Stomach smooth muscle (tissue), 2 donors: ENCODE results near the gene TAOK3.

ENCODE experiments used
- H3K27ac ChIP-seq: one replicate; pipeline ENCODE4 v1.7.0; 2013; ENCODE audit warnings: mild to moderate bottlenecking, low read length, inconsistent platforms
- H3K27me3 ChIP-seq, 2 donors: one replicate each; pipeline ENCODE4 v1.7.0; 2013; ENCODE audit warnings: low read length in 2 of 2; ENCODE audit not compliant: insufficient read depth in 2 of 2, control insufficient read depth in 1 of 2
- H3K36me3 ChIP-seq, 2 donors: one replicate each; pipeline ENCODE4 v1.7.0; 2013; ENCODE audit warnings: low read length in 2 of 2; ENCODE audit not compliant: control insufficient read depth in 2 of 2, insufficient read depth in 2 of 2
- H3K4me1 ChIP-seq: one replicate; pipeline ENCODE4 v1.7.0; 2013; ENCODE audit warnings: low read length; ENCODE audit not compliant: control insufficient read depth, insufficient read depth
- H3K4me3 ChIP-seq, 2 donors: one replicate each; pipeline ENCODE4 v1.7.0; 2013; ENCODE audit warnings: low read length in 2 of 2
- H3K9ac ChIP-seq, 2 donors: one replicate each; pipeline ENCODE4 v1.7.0; 2013; ENCODE audit warnings: low read length in 2 of 2, mild to moderate bottlenecking in 1 of 2
- H3K9me3 ChIP-seq, 2 donors: one replicate each; pipeline ENCODE4 v1.7.0; 2013; ENCODE audit warnings: low read length in 2 of 2; ENCODE audit not compliant: control insufficient read depth in 2 of 2
- donor health status: healthy.
- donor health status: Pancreatic carcinoma.

TAOK3 gene

DNA sequence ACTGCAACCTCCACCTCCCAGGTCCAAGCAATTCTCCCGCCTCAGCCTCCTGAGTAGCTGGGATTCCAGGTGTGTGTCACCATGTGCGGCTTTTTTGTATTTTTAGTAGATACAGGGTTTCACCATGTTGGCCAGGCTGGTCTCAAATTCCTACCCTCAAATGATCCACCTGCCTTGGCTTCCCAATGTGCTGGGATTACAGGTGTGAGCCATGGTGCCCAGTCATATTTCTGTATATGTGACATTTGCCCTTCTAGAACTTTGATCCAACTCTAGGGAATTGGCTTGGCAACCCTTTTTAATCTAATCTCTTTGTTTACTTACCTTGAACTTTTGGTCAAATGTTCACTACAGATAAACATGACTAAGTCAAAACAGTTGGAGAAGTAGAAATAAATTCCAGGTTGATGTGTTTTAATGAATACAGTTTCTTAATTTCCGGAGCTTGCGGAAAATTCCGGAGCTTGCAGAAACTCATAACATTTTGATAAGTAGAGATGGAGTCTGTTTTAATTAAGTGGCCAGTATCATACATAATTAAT lies 248.3 kb downstream of the TAOK3 start:
- no peak overlapping the region for H3K4me3 ChIP-seq
- no peak overlapping the region for H3K27ac ChIP-seq
- H3K9ac ChIP-seq: no peak overlapping the region
- peaks cover 4% of the 10 kb centered on the region for H3K4me1 ChIP-seq
- H3K27me3 ChIP-seq: no peaks in the 10 kb centered on the region
- no peaks in the 10 kb centered on the region for H3K9me3 ChIP-seq
- no peaks in the 10 kb centered on the region for H3K36me3 ChIP-seq

DNA sequence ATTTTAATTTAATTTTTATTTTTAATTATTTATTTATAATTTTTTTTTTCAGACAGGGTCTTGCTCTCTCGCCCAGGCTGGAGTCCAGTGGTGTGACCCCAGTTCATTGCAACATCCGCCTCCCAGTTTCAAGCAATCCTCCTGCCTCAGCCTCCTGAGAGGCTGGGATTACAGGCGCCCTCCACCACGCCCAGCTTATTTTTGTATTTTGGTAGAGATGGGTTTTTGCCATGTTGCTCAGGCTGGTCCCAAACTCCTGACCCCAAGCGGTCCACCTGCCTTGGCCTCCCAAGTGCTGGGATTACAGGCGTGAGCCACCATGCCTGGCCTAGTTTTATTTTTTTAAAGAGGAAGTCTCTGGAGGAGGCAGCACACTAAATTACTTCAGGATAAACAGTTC lies 250.4 kb downstream of the TAOK3 start:
- H3K27ac ChIP-seq: no peak overlapping the region
- H3K36me3 ChIP-seq: no peaks in the 10 kb centered on the region
- no peaks in the 10 kb centered on the region for H3K27me3 ChIP-seq
- no peak overlapping the region for H3K4me3 ChIP-seq
- no peaks in the 10 kb centered on the region for H3K9me3 ChIP-seq
- H3K9ac ChIP-seq: no peak overlapping the region
- peaks cover 4% of the 10 kb centered on the region for H3K4me1 ChIP-seq

DNA sequence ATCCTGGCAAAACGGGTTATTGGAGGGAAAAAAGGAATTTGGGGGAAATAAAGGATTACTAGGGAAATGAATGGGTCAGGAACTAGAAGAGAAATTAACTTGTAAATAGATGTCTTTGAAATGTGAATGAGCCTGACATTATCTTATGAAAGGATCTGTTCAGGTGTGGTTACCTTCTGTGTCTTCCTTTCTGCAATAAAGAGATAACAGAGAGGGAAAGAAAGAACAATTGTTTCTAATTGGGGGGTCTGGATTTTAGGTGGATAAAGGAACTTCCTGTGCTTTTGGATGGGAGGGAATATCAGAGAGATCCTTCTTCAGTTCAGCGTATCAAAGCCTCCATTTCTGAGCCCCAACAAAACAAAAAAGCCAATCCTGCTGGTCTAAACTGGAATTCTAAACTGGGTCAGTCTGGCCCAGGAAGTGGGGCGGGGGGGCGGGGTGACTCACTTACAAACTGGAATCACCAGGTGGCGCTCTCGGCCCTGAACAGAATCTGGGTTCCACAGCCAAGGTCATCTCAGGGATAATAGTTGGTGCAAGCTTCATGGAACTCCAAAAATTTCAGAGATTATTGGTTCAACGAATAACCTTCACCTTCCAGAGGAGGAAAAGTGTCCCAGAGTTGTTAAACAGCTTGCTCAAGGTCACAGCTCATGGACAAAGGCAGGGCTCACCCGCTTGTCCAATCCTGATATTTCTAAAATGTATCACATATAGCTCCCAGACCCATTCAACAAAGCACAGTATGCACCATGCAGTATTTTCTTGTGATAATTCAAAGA lies 251.9 kb downstream of the TAOK3 start:
- Histone ChIP-seq H3K9ac (no peak overlapping the region), H3K27me3 (no peaks in the 10 kb centered on the region), H3K27ac (no peak overlapping the region), H3K36me3 (peaks cover 0 to 2% of the 10 kb centered on the region in 2 donors), H3K9me3 (no peaks in the 10 kb centered on the region), H3K4me3 (no peak overlapping the region), H3K4me1 (peaks cover 4% of the 10 kb centered on the region)

DNA sequence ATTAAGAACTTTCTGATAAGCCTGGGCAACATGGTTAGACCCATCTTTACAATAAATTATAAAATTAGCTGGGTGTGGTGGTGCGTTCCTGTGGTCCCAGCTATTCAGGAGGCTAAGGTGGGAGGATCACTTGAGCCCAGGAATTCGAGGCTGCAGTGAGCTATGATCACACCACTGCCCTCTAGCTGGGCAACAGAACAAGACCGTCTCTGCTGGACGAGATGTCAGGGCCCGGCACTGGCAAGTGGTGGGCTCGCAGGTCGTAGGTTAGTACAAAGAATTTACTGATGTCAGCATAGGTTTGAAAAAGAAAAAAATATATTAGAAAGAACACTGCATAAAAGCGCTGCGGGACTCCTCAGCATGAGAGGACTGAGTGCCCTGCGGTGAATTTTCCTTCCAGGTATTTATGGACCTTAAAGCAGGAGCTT lies 253.2 kb downstream of the TAOK3 start:
- H3K9ac ChIP-seq: no peak overlapping the region
- peaks cover 0 to 6% of the 10 kb centered on the region in 2 donors for H3K36me3 ChIP-seq
- no peaks in the 10 kb centered on the region for H3K27me3 ChIP-seq
- no peaks in the 10 kb centered on the region for H3K9me3 ChIP-seq
- H3K4me1 ChIP-seq: peaks cover 4% of the 10 kb centered on the region
- no peak overlapping the region for H3K4me3 ChIP-seq
- no peak overlapping the region for H3K27ac ChIP-seq

DNA sequence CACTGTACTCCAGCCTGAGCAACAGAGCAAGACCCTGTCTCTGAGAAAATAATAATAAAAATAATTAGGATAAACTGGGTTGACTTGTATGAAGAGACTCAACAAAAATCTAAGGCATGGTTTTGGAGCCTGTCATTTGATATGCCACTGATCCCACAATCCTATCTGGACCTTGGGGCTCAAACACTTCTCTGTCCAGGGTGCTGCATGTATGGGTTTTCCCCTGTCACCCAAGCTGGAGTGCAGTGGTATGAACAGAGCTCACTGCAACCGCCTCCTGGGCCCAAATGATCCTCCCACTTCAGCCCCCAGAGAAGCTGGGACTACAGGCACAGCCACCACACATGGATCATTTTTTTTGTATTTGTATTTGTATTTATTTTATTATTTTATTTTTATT lies 263.6 kb downstream of the TAOK3 start:
- H3K9ac ChIP-seq: no peak overlapping the region
- H3K27ac ChIP-seq: no peak overlapping the region
- no peak overlapping the region for H3K4me3 ChIP-seq
- H3K4me1 ChIP-seq: peaks cover 4% of the 10 kb centered on the region
- no peaks in the 10 kb centered on the region for H3K27me3 ChIP-seq
- no peaks in the 10 kb centered on the region for H3K9me3 ChIP-seq
- no peaks in the 10 kb centered on the region for H3K36me3 ChIP-seq

DNA sequence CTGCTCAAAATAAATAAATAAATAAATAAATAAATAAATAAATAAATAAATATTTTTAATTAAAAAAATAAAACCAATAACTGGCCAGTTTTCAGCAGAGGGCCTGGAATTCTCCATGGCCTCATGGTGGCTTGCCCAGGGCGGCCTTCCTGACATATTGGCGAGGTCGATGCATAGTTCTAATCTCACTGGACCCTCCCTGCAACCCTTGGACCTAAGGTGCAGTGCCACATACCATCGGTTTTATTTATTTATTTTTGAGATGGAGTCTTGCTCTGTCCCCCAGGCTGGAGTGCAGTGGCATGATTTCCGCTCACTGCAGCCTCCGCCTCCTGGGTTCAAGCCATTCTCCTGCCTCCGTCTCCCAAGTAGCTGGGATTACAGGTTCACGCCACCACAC lies 265.0 kb downstream of the TAOK3 start:
- H3K27me3 ChIP-seq: no peaks in the 10 kb centered on the region
- no peak overlapping the region for H3K9ac ChIP-seq
- H3K9me3 ChIP-seq: no peaks in the 10 kb centered on the region
- H3K36me3 ChIP-seq: no peaks in the 10 kb centered on the region
- no peak overlapping the region for H3K27ac ChIP-seq
- peaks cover 9% of the 10 kb centered on the region for H3K4me1 ChIP-seq
- no peak overlapping the region for H3K4me3 ChIP-seq

DNA sequence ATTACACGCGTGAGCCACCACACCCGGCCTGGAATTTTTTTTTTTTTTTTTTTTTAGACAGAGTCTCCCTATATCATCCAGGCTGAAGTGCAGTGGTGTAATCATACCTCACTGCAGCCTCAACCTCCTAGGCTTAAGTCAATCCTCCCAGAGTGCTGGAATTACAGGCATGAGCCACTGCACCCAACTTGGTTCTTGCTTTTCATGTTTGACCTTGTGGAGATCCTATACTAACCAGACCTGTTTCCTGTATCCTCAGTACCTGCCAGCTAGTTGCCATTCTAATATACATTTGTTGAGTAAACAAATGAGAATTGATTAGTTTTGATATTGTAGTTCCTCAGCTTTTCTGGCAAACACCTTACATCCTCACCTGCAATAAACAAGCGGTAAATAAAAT lies 265.7 kb downstream of the TAOK3 start:
- no peaks in the 10 kb centered on the region for H3K9me3 ChIP-seq
- peaks cover 9% of the 10 kb centered on the region for H3K4me1 ChIP-seq
- no peak overlapping the region for H3K27ac ChIP-seq
- no peak overlapping the region for H3K9ac ChIP-seq
- no peak overlapping the region for H3K4me3 ChIP-seq
- H3K36me3 ChIP-seq: no peaks in the 10 kb centered on the region
- H3K27me3 ChIP-seq: no peaks in the 10 kb centered on the region

DNA sequence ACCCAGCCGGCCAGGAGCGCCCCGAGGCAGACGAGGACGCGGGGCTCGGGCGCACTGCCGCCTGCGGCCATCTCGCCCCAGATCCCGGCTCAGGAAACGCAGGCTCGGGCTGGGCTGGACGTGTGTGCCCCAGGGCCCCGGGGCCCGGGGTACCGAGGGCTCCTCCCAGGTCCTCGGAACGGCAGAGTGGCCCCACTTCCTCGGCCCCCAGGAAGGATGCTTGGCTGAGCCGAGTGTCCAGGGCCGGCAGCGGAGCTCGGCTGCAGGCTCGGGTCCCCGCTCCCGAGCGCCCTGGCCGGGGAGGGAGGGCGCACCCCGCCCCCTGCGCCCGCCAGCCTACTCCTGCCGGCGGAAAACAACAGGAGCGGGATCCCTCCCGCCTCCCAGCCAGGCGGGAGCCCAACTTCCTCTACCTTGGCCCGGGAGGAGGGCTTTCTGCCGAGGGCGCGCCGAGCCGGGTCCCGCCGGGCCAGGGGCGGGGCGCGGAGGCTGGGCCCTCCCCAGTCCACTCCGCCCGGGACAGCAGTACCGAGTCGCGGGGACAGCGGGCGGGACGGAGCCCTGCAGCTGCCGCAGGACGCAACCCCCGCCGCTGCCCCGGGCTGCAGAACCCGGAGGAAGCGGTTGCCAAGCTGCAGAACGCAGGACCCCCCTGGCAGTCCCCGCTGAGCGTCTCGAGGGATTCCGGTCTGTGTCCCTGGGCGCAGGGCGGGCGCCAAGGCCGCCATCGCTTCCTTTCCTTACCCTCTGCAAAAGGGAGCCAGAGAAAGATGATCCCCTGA lies 268.9 kb downstream of the TAOK3 start, which contains the start of gene VSIG10:
Gene VSIG10, minus strand, starts transcription at position 411 of the 782 bp plus-strand sequence. Its CDS starts 340 bp downstream, at position 71.
- Histone ChIP-seq H3K36me3 (no peaks in the 10 kb centered on the region), H3K4me3 (peak within 1 kb of the TSS; percentile 75 to 84), H3K27me3 (no peaks in the 10 kb centered on the region), H3K4me1 (peaks cover 9% of the 10 kb centered on the region), H3K9me3 (no peaks in the 10 kb centered on the region), H3K27ac (peak within 1 kb of the TSS; percentile 18), H3K9ac (peak within 1 kb of the TSS; percentile 46 to 62)

DNA sequence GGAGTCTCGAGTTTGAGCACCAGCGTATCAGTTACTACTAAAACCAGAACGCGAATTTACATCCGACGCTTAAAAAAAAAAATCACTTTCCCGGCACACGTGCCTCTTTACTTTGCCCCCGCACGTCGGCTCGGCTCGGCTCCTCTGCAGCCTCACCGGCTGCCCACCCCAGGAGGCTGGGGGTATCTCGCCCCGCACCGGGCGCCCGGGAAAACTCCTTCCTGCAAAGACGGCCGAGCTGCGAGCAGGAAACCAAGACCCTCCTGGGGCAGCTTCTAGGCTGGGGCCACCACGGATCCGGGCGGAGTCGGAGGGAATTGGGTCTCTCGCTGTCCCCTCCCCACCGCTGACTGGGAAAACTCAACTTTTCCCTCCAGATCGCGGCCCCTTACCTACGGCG lies 269.5 kb downstream of the TAOK3 start:
- no peaks in the 10 kb centered on the region for H3K9me3 ChIP-seq
- H3K4me1 ChIP-seq: peaks cover 9% of the 10 kb centered on the region
- peak overlapping the region; percentile 75 to 84 for H3K4me3 ChIP-seq
- peak overlapping the region; percentile 18 for H3K27ac ChIP-seq
- H3K27me3 ChIP-seq: no peaks in the 10 kb centered on the region
- H3K9ac ChIP-seq: peak overlapping the region; percentile 46 to 62
- no peaks in the 10 kb centered on the region for H3K36me3 ChIP-seq

DNA sequence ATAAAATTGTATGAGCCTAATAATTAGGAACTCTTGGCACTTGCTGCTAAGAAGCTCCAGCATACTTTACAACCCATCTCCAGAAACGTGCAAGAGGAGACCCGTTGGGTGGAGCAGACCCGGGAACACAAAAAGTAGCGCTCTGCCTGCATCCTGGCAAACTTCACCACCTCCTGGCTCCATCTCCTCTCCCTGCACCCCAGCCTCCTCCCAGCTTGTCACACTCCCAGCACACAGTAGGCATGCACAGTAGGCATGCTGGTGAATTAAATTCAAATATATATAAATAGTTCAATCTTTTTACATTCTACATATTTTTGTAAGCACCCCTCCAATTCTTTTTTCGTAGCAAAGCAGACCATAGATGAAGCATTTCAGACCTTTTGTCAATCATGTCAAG lies 270.1 kb downstream of the TAOK3 start:
- Histone ChIP-seq H3K4me1 (peaks cover 9% of the 10 kb centered on the region), H3K36me3 (no peaks in the 10 kb centered on the region), H3K27me3 (no peaks in the 10 kb centered on the region), H3K9ac (no peak overlapping the region), H3K9me3 (no peaks in the 10 kb centered on the region), H3K4me3 (peak overlapping the region in 1 of 2 donors; percentile 84), H3K27ac (no peak overlapping the region)
